Brain microvascular endothelial cell (primary cell): Measurements from ENCODE around the gene GNA15.

ENCODE experiments used
- DNase-seq: peaks from one replicate; pipeline ENCODE4 v3.0.0-alpha.2; 2020
- H3K27ac ChIP-seq: fragments of 250-450 bp; sonication (Bioruptor Pico); 2 replicates; pipeline ENCODE4 v1.5.1; 2020; ENCODE audit warnings: mild to moderate bottlenecking, moderate library complexity
- H3K27me3 ChIP-seq: fragments of 250-450 bp; sonication (Bioruptor Pico); replicated peaks from 2 replicates; pipeline ENCODE4 v1.5.1; 2020; ENCODE audit warnings: mild to moderate bottlenecking
- H3K36me3 ChIP-seq: fragments of 250-450 bp; sonication (Bioruptor Pico); replicated peaks from 2 replicates; pipeline ENCODE4 v1.5.1; 2020; ENCODE audit warnings: mild to moderate bottlenecking
- H3K4me3 ChIP-seq: 2 replicates; pipeline ENCODE4 v1.5.1; 2011; ENCODE audit warnings: low read depth, mild to moderate bottlenecking, control low read depth, low read length, moderate library complexity
- CTCF ChIP-seq: IDR thresholded peaks from 2 replicates; pipeline ENCODE4 v1.5.1; 2011; ENCODE audit warnings: low read depth, mild to moderate bottlenecking, moderate library complexity, low read length, control low read depth, inconsistent platforms; ENCODE audit errors: missing control alignments
- in situ Hi-C: cut with HindIII; loops from 2 replicates; pipeline ENCODE4 v1.10.0; 2017; ENCODE audit warnings: low sequenced_read_pairs, low pct_ligation_motif_present

The GNA15 gene

GRCh38 chr19:3121821-3122511, 13.9 kb upstream of the GNA15 start:
- no peak for TF ChIP-seq CTCF
- DNase-seq = no peak
- no peak overlapping the region for H3K4me3 ChIP-seq
- in situ Hi-C loops = no loop called here
- no peaks in the 10 kb centered on the region for H3K27me3 ChIP-seq
- H3K27ac ChIP-seq = no peak overlapping the region
- peaks cover 12% of the 10 kb centered on the region for H3K36me3 ChIP-seq

DNA sequence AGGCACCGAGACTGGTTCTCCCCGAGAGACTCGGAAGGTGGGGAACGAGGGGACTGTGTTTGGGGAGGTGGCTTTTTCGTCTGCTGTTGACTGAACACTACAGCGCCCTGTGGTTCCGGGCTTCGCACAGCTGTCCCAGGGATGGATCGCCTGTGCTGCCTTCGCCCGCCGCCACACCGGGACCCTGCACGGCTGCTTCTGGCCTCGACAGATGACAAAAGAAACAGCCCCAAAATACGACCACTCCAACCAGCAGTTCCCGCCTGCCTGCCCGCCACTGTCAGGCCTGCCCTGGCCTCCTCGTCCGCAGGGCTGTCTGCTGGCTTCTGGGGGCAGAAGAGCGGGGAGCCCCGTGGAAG, 13.3 kb upstream of the GNA15 start:
- Histone ChIP-seq H3K27me3 (no peaks in the 10 kb centered on the region), H3K36me3 (peaks cover 12% of the 10 kb centered on the region), H3K4me3 (no peak overlapping the region), H3K27ac (no peak overlapping the region)
- no peak for TF ChIP-seq CTCF
- in situ Hi-C loops = no loop called here
- no peak for DNase-seq

DNA sequence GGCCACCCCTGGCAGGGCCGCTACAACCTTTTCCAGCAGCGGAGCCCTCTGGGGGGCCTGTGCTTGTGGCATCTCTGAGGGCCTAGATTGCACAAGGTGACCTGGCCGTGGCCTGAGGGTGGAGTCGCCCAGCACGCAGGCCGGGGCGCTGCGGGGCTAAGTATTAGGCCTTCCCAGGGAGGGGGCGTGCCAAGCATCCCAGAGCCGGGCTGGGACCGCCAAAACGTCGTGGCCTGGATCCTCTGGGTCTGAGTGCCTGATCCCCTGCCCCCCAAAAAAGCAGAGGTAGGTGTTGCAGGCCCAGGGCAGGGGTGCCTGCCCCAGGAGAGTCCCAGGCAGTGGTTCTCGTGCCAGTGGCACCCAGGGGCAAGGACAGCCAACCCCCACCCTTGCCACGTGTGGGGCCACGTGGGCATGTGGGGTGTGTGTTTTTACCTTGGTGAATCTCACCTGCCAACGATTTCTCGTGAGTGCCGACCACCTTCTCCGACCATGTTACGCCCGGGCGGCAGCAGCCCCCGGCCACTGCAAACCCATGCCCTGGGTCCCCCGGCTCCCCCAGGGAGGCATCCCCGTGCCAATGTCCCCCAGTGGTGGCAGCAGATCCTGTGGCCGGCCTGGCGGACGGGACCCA, 12.6 kb upstream of the GNA15 start:
- Histone ChIP-seq H3K27ac (no peak overlapping the region), H3K36me3 (peaks cover 8% of the 10 kb centered on the region), H3K27me3 (no peaks in the 10 kb centered on the region), H3K4me3 (no peak overlapping the region)
- in situ Hi-C loops = no loop called here
- TF ChIP-seq CTCF = no peak
- DNase-seq = no peak

DNA sequence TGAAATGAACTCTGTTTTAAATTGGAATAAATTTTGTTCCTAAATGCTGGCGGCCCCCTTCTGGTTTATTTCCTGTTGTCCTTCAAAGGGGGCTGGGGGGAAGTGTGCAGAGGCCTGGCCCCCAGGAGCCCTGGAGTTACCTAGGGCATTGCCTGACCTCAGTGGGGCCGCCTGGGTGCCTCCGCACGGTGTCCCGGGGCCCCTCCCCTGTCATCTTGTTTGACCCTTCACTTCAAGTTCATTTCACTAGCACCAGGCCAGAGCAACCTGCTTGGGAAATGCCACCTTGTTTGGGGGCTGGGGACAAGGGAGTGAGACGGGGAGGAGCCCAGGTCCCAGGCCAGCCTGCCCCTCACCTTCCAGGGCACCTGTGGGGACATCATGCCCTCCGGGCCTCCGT, 11.9 kb upstream of the GNA15 start:
- Histone ChIP-seq H3K27me3 (no peaks in the 10 kb centered on the region), H3K4me3 (no peak overlapping the region), H3K27ac (no peak overlapping the region), H3K36me3 (peaks cover 4% of the 10 kb centered on the region)
- no peak for DNase-seq
- in situ Hi-C loops = no loop called here
- TF ChIP-seq CTCF = no peak

GRCh38 chr19:3124630-3125029, 11.2 kb upstream of the GNA15 start:
- Histone ChIP-seq H3K27me3 (no peaks in the 10 kb centered on the region), H3K4me3 (no peak overlapping the region), H3K36me3 (peaks cover 2% of the 10 kb centered on the region), H3K27ac (no peak overlapping the region)
- in situ Hi-C loops = no loop called here
- no peak for TF ChIP-seq CTCF
- no peak for DNase-seq
